Heart right ventricle (tissue), 16 donors: ENCODE results near the gene VANGL1. TPM values are rescaled to one million over a fixed set of nuclear protein-coding genes. Genes with fewer than 3 reads are reported as not detected.
A peak's percentile ranks its signal among the peaks of the same experiment; 100 is the strongest.

Experiments
- ATAC-seq, 8 donors: fragments of 200-7000 bp; cut with Tn5 transposase; one replicate each; pipeline ENCODE4 v1.9.1; 2020; ENCODE audit warnings: mild to moderate bottlenecking in 8 of 8, moderate library complexity in 8 of 8, moderate number of reproducible peaks in 1 of 8
- DNase-seq, 2 donors: peaks; one replicate each; pipeline ENCODE4 v3.0.0-alpha.2; 2020
- H3K27ac ChIP-seq, 10 donors: fragments of 200-600 bp; sonication (generic) in 2 of 10; one replicate each; pipeline versions ENCODE4 v1.5.0 to v1.8.0; 2020 to 2022; ENCODE audit warnings: mild to moderate bottlenecking in 3 of 10
- H3K27me3 ChIP-seq, 7 donors: fragments of 200-600 bp; one replicate each; pipeline ENCODE4 v1.8.0; 2021 to 2022; ENCODE audit warnings: mild to moderate bottlenecking in 2 of 7
- H3K36me3 ChIP-seq, 9 donors: fragments of 200-600 bp; sonication (generic) in 1 of 9; one replicate each; pipeline versions ENCODE4 v1.5.0 to v1.8.0; 2020 to 2022; ENCODE audit warnings: mild to moderate bottlenecking in 2 of 9
- H3K4me1 ChIP-seq, 9 donors: fragments of 200-600 bp; sonication (generic) in 1 of 9; one replicate each; pipeline versions ENCODE4 v1.5.0 to v1.8.0; 2020 to 2022; ENCODE audit warnings: mild to moderate bottlenecking in 4 of 9
- H3K4me3 ChIP-seq, 10 donors: fragments of 200-600 bp; sonication (generic) in 2 of 10; one replicate each; pipeline versions ENCODE4 v1.5.0 to v1.8.0; 2020 to 2022; ENCODE audit warnings: mild to moderate bottlenecking in 7 of 10, moderate library complexity in 2 of 10
- H3K9me3 ChIP-seq, 11 donors: fragments of 200-600 bp in 10 of 11; sonication (generic) in 2 of 11; one replicate each; pipeline versions ENCODE4 v1.5.0 to v1.8.0; 2013 to 2022; ENCODE audit warnings: mild to moderate bottlenecking in 2 of 11, control low read depth in 1 of 11, moderate library complexity in 1 of 11
- WGBS, 2 donors: extraction: QIAGEN DNeasy Blood & Tissue Kit; methylation state at CpG; one replicate each; pipeline ENCODE4 v1.1.7; 2013; ENCODE audit warnings: inconsistent platforms in 1 of 2; 5-methylcytosine and 5-hydroxymethylcytosine counted together
- intact Hi-C, 10 donors: fragments of 100-400 bp; cut with DNase I; formaldehyde crosslinking; loops; one replicate each; pipeline versions ENCODE4 v1.11.1 to v1.14.2; 2022
- polyA plus RNA-seq, 2 donors: library from polyadenylated mRNA; stranded (reverse); fragments of 200-250 nt; gene quantifications; one replicate each; pipeline ENCODE4 v1.2.3, GENCODE V29; 2013
- total RNA-seq, 10 donors: library from RNA; stranded (reverse); fragmentation: NEBNext Ultra II Directional in 3 of 10; extraction: Animal tissue kit (Norgen Biotek cat#: 25700) in 3 of 10; gene quantifications; one replicate each; pipeline versions ENCODE4 v1.2.1 to v1.2.4, GENCODE V29; 2021 to 2023
- TF ChIP-seq, protein P1 (sequence below), 9 donors: fragments of 200-600 bp; sonication (generic) in 2 of 9; IDR thresholded peaks; one replicate each; pipeline versions ENCODE4 v1.5.0 to v1.8.0; 2021 to 2022; ENCODE audit warnings: antibody characterized with exemption in 9 of 9, mild to moderate bottlenecking in 5 of 9, moderate library complexity in 1 of 9
- donor health status: Arrhythmogenic right ventricular cardiomyopathy.
- donor health status: ischemic (EF 13 %, LVEDD 7.1; RV severe dilation, severe dysfunction).
- donor health status: healthy with polysubstance abuse.
- donor health status: DM: no; HTN: yes; CAD: no.
- donor health status: DM: no; HTN: no; CAD: no.
- donor health status: ischemic (EF 25% LVEDD 6.9; RV normal size, moderate dysfunction).
- donor health status: ischemic (EF 25% LVEDD 5.7; RV mildly dilated, moderate dysfunction).
- donor health status: healthy.
- donor health status: DM: yes; HTN: yes; CAD: no.
- donor health status: Ischemic cardiomyopathy.
- donor health status: ischemic (EF 35%, LVEDD 5.7; RV mildly dilated, moderate dysfunction).
- donor health status: nonischemic (EF 11% LVEDD 7.7; RV severe dilation, severe dysfunction).
- donor health status: DM: yes; HTN: yes; CAD: no.
- donor health status: PGD.
- donor health status: ischemic (EF 29% LVEDD 5.4; RV normal size, mild dysfunction).
- donor health status: nonischemic (EF 23%, LVEDD 6.1; RV moderate dilation, normal function).

VANGL1 gene
- total and polyA plus RNA-seq, 12 donors: 1.7 to 9.8 (median 6.9) TPM

DNA sequence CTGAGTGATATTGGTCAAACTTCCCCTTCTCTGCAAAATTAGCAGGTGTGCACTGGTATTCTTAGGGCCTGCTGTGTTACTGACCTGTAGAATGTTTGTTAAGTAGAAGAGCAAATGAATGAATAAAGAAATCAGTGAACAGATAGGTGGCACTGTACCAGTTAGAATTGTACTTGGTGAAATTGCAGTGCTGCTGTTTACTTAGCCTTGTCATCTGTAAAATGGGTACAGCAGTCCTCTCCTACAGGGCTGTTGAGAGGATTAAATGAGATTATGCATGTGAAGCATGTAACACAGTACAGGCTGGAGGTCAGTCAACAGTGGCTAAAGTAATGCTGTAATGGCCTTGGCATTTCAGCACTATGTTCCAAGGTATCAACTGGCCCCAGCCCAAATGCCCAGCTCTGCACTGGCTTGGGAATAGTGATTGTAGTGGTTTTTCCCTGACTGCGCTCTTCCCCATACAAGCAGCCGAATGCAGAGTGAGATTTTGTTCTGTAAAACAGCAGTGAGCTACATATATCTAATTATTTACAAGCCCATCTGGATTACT, 10.5 kb downstream of the VANGL1 start:
- TF ChIP-seq, protein P1, sequence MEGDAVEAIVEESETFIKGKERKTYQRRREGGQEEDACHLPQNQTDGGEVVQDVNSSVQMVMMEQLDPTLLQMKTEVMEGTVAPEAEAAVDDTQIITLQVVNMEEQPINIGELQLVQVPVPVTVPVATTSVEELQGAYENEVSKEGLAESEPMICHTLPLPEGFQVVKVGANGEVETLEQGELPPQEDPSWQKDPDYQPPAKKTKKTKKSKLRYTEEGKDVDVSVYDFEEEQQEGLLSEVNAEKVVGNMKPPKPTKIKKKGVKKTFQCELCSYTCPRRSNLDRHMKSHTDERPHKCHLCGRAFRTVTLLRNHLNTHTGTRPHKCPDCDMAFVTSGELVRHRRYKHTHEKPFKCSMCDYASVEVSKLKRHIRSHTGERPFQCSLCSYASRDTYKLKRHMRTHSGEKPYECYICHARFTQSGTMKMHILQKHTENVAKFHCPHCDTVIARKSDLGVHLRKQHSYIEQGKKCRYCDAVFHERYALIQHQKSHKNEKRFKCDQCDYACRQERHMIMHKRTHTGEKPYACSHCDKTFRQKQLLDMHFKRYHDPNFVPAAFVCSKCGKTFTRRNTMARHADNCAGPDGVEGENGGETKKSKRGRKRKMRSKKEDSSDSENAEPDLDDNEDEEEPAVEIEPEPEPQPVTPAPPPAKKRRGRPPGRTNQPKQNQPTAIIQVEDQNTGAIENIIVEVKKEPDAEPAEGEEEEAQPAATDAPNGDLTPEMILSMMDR (IDR thresholded peaks at IDR 0.05): no peak
- no peak for DNase-seq
- Histone ChIP-seq H3K36me3 (peaks cover 0 to 28% (median 3%) of the 10 kb centered on the region in 9 donors), H3K9me3 (no peaks in the 10 kb centered on the region), H3K4me1 (peaks cover 19 to 84% (median 55%) of the 10 kb centered on the region in 9 donors), H3K27ac (no peak overlapping the region), H3K4me3 (no peak overlapping the region), H3K27me3 (no peaks in the 10 kb centered on the region)
- 78 to 85% methylated on average over 2 of the region's 2 CpGs for WGBS, 2 donors
- peak in 3 of 8 donors; percentile 15 to 61 (median 30) for ATAC-seq
- intact Hi-C loops: no loop called here

DNA sequence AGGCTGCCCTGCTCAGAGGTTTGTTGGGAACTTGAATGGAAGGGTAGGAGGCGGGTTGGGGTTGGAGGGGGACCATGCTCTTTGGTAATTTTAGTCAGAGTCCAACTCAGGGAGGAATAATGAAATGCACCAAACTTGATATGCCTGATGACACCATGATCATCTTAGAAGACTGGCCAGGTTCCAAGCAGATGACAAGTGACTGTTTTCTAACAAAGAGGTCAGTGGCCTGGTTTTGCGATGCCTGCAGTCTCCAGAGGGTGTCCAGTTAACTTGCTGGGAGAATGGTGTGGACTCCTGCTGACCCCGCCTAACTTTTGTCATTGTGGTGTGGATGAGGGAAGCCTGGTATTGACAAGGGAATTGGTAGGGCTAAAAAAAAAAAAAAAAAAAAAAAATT, 12.4 kb downstream of the VANGL1 start:
- Histone ChIP-seq H3K4me1 (peaks cover 19 to 72% (median 41%) of the 10 kb centered on the region in 9 donors), H3K27ac (peak overlapping the region in 2 of 10 donors; percentile 46 to 70), H3K27me3 (no peaks in the 10 kb centered on the region), H3K9me3 (no peaks in the 10 kb centered on the region), H3K4me3 (no peak overlapping the region), H3K36me3 (peaks cover 0 to 35% (median 3%) of the 10 kb centered on the region in 9 donors)
- no peak for DNase-seq
- TF ChIP-seq, protein P1 (IDR thresholded peaks at IDR 0.05): no peak
- 84 to 86% methylated on average over 3 of the region's 3 CpGs for WGBS, 2 donors
- ATAC-seq: no peak
- intact Hi-C loops: no loop called here

DNA sequence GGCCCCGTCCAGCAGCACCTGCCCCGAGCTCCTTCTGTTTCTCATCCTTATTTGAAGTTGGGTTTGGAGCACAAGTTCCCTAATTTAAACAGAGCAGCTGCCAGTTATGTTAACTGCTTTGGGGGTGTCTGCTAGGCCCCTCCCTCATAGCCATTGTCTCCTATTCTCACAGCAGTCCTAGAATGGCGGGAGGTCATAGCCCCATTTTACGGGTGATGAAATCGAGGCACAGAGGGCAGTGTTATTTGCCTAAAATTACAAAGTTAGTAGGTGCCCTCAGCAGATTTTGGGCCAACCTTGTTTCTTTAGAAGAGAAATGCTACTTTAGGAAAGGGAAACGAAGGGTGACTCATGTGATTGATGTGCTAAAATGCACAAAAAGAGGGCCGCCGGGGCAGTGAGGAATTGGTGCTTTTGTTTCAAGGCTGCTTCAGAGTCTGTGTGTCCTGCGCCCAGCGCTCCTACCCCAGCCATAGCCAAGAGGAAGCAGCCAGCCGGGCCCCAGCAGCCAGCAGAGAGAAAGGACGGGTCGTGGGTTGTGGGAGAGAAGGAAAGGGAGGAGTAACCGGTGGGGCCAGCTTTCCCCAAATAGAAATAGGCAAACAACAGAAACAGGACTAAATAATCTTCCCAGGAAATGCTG, 13.0 kb downstream of the VANGL1 start:
- WGBS, 2 donors: 45 to 62% methylated on average over 14 of the region's 14 CpGs
- peak overlapping the region in 7 of 10 donors; percentile 11 to 70 (median 48) for H3K27ac ChIP-seq

GRCh38 chr1:115655306-115655663, 13.5 kb downstream of the VANGL1 start:
- Histone ChIP-seq H3K27ac (peak overlapping the region in 8 of 10 donors; percentile 1 to 70 (median 47)), H3K9me3 (no peaks in the 10 kb centered on the region), H3K4me1 (peaks cover 19 to 68% (median 32%) of the 10 kb centered on the region in 9 donors), H3K36me3 (peaks cover 0 to 42% (median 11%) of the 10 kb centered on the region in 9 donors), H3K27me3 (no peaks in the 10 kb centered on the region), H3K4me3 (peak overlapping the region in 1 of 10 donors; percentile 19)
- TF ChIP-seq, protein P1 (IDR thresholded peaks at IDR 0.05): no peak
- WGBS, 2 donors: 36 to 41% methylated on average over 7 of the region's 7 CpGs
- DNase-seq: no peak
- peak in 3 of 8 donors; percentile 15 to 46 (median 34) for ATAC-seq
- intact Hi-C loops: no loop called here

More for the DNA sequence above, 13.0 kb downstream of the VANGL1 start:
- Histone ChIP-seq H3K36me3 (peaks cover 0 to 37% (median 6%) of the 10 kb centered on the region in 9 donors), H3K27me3 (no peaks in the 10 kb centered on the region), H3K4me3 (peak overlapping the region in 1 of 10 donors; percentile 19), H3K4me1 (peaks cover 19 to 68% (median 37%) of the 10 kb centered on the region in 9 donors), H3K9me3 (no peaks in the 10 kb centered on the region)
- ATAC-seq (peak; percentile 56 to 86 (median 70)), DNase-seq (peak in 1 of 2 donors; percentile 38)
- TF ChIP-seq, protein P1 (IDR thresholded peaks at IDR 0.05): no peak
- intact Hi-C loops: no loop called here
